AG04450 (cell line): Measurements from ENCODE around the gene DCTN2. TPM values are rescaled to one million over a fixed set of nuclear protein-coding genes. Genes with fewer than 3 reads are reported as not detected.

ENCODE experiments used
- CTCF ChIA-PET: fragments of 300-600, 350-600 bp; formaldehyde crosslinking; extraction: SDS; loops from one replicate; lab custom pipeline; 2022; ENCODE audit warnings: antibody characterized with exemption, inconsistent platforms; lab: Charles Lee
- POLR2A ChIA-PET: fragments of 350-600 bp; formaldehyde crosslinking; extraction: SDS; loops from one replicate; lab custom pipeline; 2021; ENCODE audit warnings: antibody characterized with exemption, inconsistent platforms; lab: Yijun Ruan, JAX
- DNase-seq: peaks from one replicate; pipeline ENCODE4 v3.0.0-alpha.2; 2011; ENCODE audit warnings: low read depth, low spot score
- H3K27ac ChIP-seq: one replicate; pipeline ENCODE4 v1.5.1; 2012; ENCODE audit warnings: low read depth, low read length, control low read depth
- H3K27me3 ChIP-seq: one replicate; pipeline ENCODE4 v1.6.0; 2012; ENCODE audit warnings: low read length; ENCODE audit not compliant: control insufficient read depth, insufficient read depth
- H3K4me3 ChIP-seq: 2 replicates; pipeline ENCODE4 v1.5.1; 2011; ENCODE audit warnings: mild to moderate bottlenecking, low read depth, low read length, control low read depth
- H3K9me3 ChIP-seq: 2 replicates; pipeline ENCODE4 v1.5.1; 2012; ENCODE audit warnings: low read length; ENCODE audit not compliant: control insufficient read depth, insufficient read depth
- CTCF ChIP-seq: IDR thresholded peaks from 2 replicates; pipeline ENCODE4 v1.5.1; 2011; ENCODE audit warnings: low read depth, low read length, control low read depth, inconsistent platforms
- polyA plus RNA-seq: library from polyadenylated mRNA; depleted of rRNA; stranded (reverse); fragments of >200 nt; gene quantifications from 2 replicates; pipeline ENCODE4 v1.2.3, GENCODE V29; 2011

DCTN2 gene
- polyA plus RNA-seq, 1 experiment = 160 TPM

GRCh38 chr12:57550641-57551549 is 3.9 kb upstream of the DCTN2 start:
- POLR2A ChIA-PET = no interaction called here
- peaks cover 45% of the 10 kb centered on the region for H3K27me3 ChIP-seq
- CTCF ChIA-PET = no interaction called here
- no peak overlapping the region for H3K27ac ChIP-seq
- TF ChIP-seq CTCF = no peak
- H3K4me3 ChIP-seq = peak overlapping the region; percentile 49; the same call in 1 of the 2 replicates
- H3K9me3 ChIP-seq = peaks cover 4% of the 10 kb centered on the region; the same call in 1 of the 2 replicates
- DNase-seq = no peak

GRCh38 chr12:57549909-57550640 is 3.1 kb upstream of the DCTN2 start, which contains the start of gene KIF5A:
KIF5A (plus strand) TSS chr12:57550044; CDS start chr12:57550272, 228 bp downstream.
- DNase-seq = no peak
- Histone ChIP-seq H3K9me3 (peaks cover 4% of the 10 kb centered on the region; the same call in 1 of the 2 replicates), H3K4me3 (peak within 1 kb of the TSS; percentile 49), H3K27ac (no peak within 1 kb of the TSS), H3K27me3 (peaks cover 45% of the 10 kb centered on the region)
- ChIA-PET POLR2A (no interaction called here), CTCF (no interaction called here)
- no peak for TF ChIP-seq CTCF

GRCh38 chr12:57549203-57549908 is 2.4 kb upstream of the DCTN2 start:
- POLR2A ChIA-PET = no interaction called here
- H3K4me3 ChIP-seq = peak overlapping the region; percentile 49
- no peak overlapping the region for H3K27ac ChIP-seq

GRCh38 chr12:57548488-57548887 is 1.5 kb upstream of the DCTN2 start:
- Histone ChIP-seq H3K9me3 (peaks cover 4% of the 10 kb centered on the region; the same call in 1 of the 2 replicates), H3K27ac (no peak overlapping the region), H3K4me3 (no peak overlapping the region), H3K27me3 (peaks cover 41% of the 10 kb centered on the region)
- DNase-seq = no peak
- ChIA-PET POLR2A (no interaction called here), CTCF (no interaction called here)
- no peak for TF ChIP-seq CTCF

More at GRCh38 chr12:57549203-57549908, 2.4 kb upstream of the DCTN2 start:
- Histone ChIP-seq H3K9me3 (peaks cover 4% of the 10 kb centered on the region; the same call in 1 of the 2 replicates), H3K27me3 (peaks cover 41% of the 10 kb centered on the region)
- DNase-seq = no peak
- no peak for TF ChIP-seq CTCF
- CTCF ChIA-PET = no interaction called here
